ENCODE data around the gene PDXP.

PDXP gene

GRCh38 chr22:37640591-37641560, 17.6 kb upstream of the PDXP start (continued):
- TF ChIP-seq TSHZ2 (CRISPR knock-in tag; IDR thresholded peaks at IDR 0.05) (no peak), TCF4 (CRISPR knock-in tag; IDR thresholded peaks at IDR 0.05; ENCODE audit: borderline replicate concordance) (no peak)

- no peak for TF ChIP-seq PATZ1 (CRISPR knock-in tag; IDR thresholded peaks at IDR 0.05; ENCODE audit: borderline replicate concordance)
- TF ChIP-seq ZNF565 (CRISPR knock-in tag; conservative IDR thresholded peaks at IDR 0.05; ENCODE audit: low read depth) = no peak
- no peak for TF ChIP-seq ARNTL (CRISPR knock-in tag; IDR thresholded peaks at IDR 0.05; ENCODE audit: borderline replicate concordance, low read depth)
- TF ChIP-seq ZNF8 (CRISPR knock-in tag; IDR thresholded peaks at IDR 0.05) = no peak
- TF ChIP-seq PPARA (CRISPR knock-in tag; IDR thresholded peaks at IDR 0.05; ENCODE audit: borderline replicate concordance) = no peak
- no peak for TF ChIP-seq CREB5 (CRISPR knock-in tag; IDR thresholded peaks at IDR 0.05; ENCODE audit: low read depth)
- ATAC-seq = no peak
Measured at GRCh38 chr22:37641561-37641949, 17.0 kb upstream of the PDXP start.

- TF ChIP-seq POU6F1 (CRISPR knock-in tag; IDR thresholded peaks at IDR 0.05; ENCODE audit: borderline replicate concordance, low read depth) (no peak), GLIS3 (CRISPR knock-in tag; IDR thresholded peaks at IDR 0.05) (no peak), TCF4 (CRISPR knock-in tag; IDR thresholded peaks at IDR 0.05; ENCODE audit: borderline replicate concordance) (no peak), TSHZ2 (CRISPR knock-in tag; IDR thresholded peaks at IDR 0.05) (no peak)
- peak; percentile 92 for ATAC-seq
Measured at GRCh38 chr22:37643225-37643847, 15.2 kb upstream of the PDXP start.

- no peak for ATAC-seq
- no peak for TF ChIP-seq ZNF565 (CRISPR knock-in tag; conservative IDR thresholded peaks at IDR 0.05; ENCODE audit: low read depth)
- TF ChIP-seq CREB5 (CRISPR knock-in tag; IDR thresholded peaks at IDR 0.05; ENCODE audit: low read depth) = no peak
- TF ChIP-seq PPARA (CRISPR knock-in tag; IDR thresholded peaks at IDR 0.05; ENCODE audit: borderline replicate concordance) = no peak
- no peak for TF ChIP-seq ARNTL (CRISPR knock-in tag; IDR thresholded peaks at IDR 0.05; ENCODE audit: borderline replicate concordance, low read depth)
- TF ChIP-seq ZFP30 (CRISPR knock-in tag; IDR thresholded peaks at IDR 0.05) = no peak
- TF ChIP-seq ESRRG (CRISPR knock-in tag; IDR thresholded peaks at IDR 0.05) = no peak
- TF ChIP-seq ZFP3 (CRISPR knock-in tag; IDR thresholded peaks at IDR 0.05) = no peak
- no peak for TF ChIP-seq BACH2 (CRISPR knock-in tag; IDR thresholded peaks at IDR 0.05; ENCODE audit: borderline replicate concordance)
- no peak for TF ChIP-seq SNAI2 (CRISPR knock-in tag; IDR thresholded peaks at IDR 0.05)
- no peak for TF ChIP-seq GLIS3 (CRISPR knock-in tag; IDR thresholded peaks at IDR 0.05)
- no peak for TF ChIP-seq ZNF8 (CRISPR knock-in tag; IDR thresholded peaks at IDR 0.05)
- TF ChIP-seq RARB (CRISPR knock-in tag; IDR thresholded peaks at IDR 0.05) = no peak
- TF ChIP-seq POU6F1 (CRISPR knock-in tag; IDR thresholded peaks at IDR 0.05; ENCODE audit: borderline replicate concordance, low read depth) = no peak
- TF ChIP-seq TOX (CRISPR knock-in tag; IDR thresholded peaks at IDR 0.05; ENCODE audit: borderline replicate concordance) = no peak
- TF ChIP-seq ZC3H10 (CRISPR knock-in tag; IDR thresholded peaks at IDR 0.05) = no peak
Measured at GRCh38 chr22:37647317-37647716, 11.2 kb upstream of the PDXP start.
